B cell (primary cell): ENCODE measurements around the gene LRRC72. TPM values are rescaled to one million over a fixed set of nuclear protein-coding genes. Genes with fewer than 3 reads are reported as not detected.

ENCODE experiments used
- ATAC-seq: fragments of 200-7000 bp; cut with Tn5 transposase; one replicate; pipeline ENCODE4 v1.10.0; 2021; ENCODE audit warnings: low read depth, mild to moderate bottlenecking, moderate number of reproducible peaks, moderate library complexity
- CTCF ChIA-PET: fragments of 350-600 bp; sonication (Branson Sonifier 250); formaldehyde crosslinking; loops from one replicate; lab custom pipeline; 2021; ENCODE audit warnings: antibody characterized with exemption, inconsistent platforms; lab: Charles Lee
- POLR2A ChIA-PET: fragments of 350-600 bp; sonication (Branson Sonifier 250); formaldehyde crosslinking; loops from one replicate; lab custom pipeline; 2021; ENCODE audit warnings: antibody characterized with exemption; lab: Charles Lee
- DNase-seq: peaks from one replicate; pipeline ENCODE4 v3.0.0; 2013
- H2AFZ ChIP-seq: 2 replicates; pipeline ENCODE4 v1.6.1; 2012; ENCODE audit warnings: mild to moderate bottlenecking, low read depth, low read length; ENCODE audit not compliant: insufficient read depth, poor library complexity, severe bottlenecking
- H3K27ac ChIP-seq, 2 donors: 1 replicate in 1 of 2; 2 replicates in 1 of 2; pipeline ENCODE4 v1.5.1; 2012 to 2013; ENCODE audit warnings: low read length in 2 of 2, mild to moderate bottlenecking in 2 of 2, moderate library complexity in 1 of 2
- H3K27me3 ChIP-seq, 4 experiments: fragments of 200-600 bp in 1 of 4; sonication (generic) in 1 of 4; replicated peaks in 1 of 4; 1 replicate in 2 of 4; 2 replicates in 2 of 4; pipeline versions ENCODE4 v1.6.1 to v1.7.0; 2013 to 2016; ENCODE audit warnings: low read length in 3 of 4, mild to moderate bottlenecking in 2 of 4, mixed read lengths in 1 of 4, moderate library complexity in 1 of 4; ENCODE audit not compliant: insufficient read depth in 4 of 4, control insufficient read depth in 3 of 4; ENCODE audit errors: control extremely low read depth in 1 of 4
- H3K36me3 ChIP-seq, 2 experiments: replicated peaks in 1 of 2; 1 replicate in 1 of 2; 2 replicates in 1 of 2; pipeline versions ENCODE4 v1.6.1 to v1.7.1; 2013; ENCODE audit warnings: low read length in 1 of 2; ENCODE audit not compliant: insufficient read depth in 2 of 2, control insufficient read depth in 1 of 2; ENCODE audit errors: control extremely low read depth in 1 of 2, extremely low read depth in 1 of 2
- H3K4me1 ChIP-seq, 2 donors: fragments of 200-600 bp in 1 of 2; sonication (generic) in 1 of 2; 1 replicate in 1 of 2; 2 replicates in 1 of 2; pipeline versions ENCODE4 v1.5.1 to v1.6.1; 2013 to 2017; ENCODE audit warnings: low read length in 2 of 2; ENCODE audit not compliant: control insufficient read depth in 2 of 2, insufficient read depth in 2 of 2
- H3K4me2 ChIP-seq: replicated peaks from 2 replicates; pipeline ENCODE3; 2012; ENCODE audit warnings: mild to moderate bottlenecking, low read depth, low read length; ENCODE audit not compliant: poor library complexity, severe bottlenecking
- H3K4me3 ChIP-seq, 5 experiments: fragments of 200-600 bp in 1 of 5; sonication (generic) in 1 of 5; 1 replicate in 3 of 5; 2 replicates in 2 of 5; pipeline versions ENCODE4 v1.5.1 to v1.7.0; 2011 to 2016; ENCODE audit warnings: low read length in 4 of 5, mild to moderate bottlenecking in 4 of 5, low read depth in 2 of 5, control low read depth in 1 of 5, moderate library complexity in 1 of 5; ENCODE audit not compliant: insufficient read depth in 1 of 5; ENCODE audit errors: control extremely low read depth in 1 of 5, extremely low read depth in 1 of 5
- H3K79me2 ChIP-seq: fragments of 200-600 bp; sonication (generic); one replicate; pipeline ENCODE4 v1.6.0; 2016; ENCODE audit warnings: low read length; ENCODE audit not compliant: control insufficient read depth, insufficient read depth
- H3K9ac ChIP-seq: fragments of 200-600 bp; sonication (generic); 2 replicates; pipeline ENCODE4 v1.6.1; 2017; ENCODE audit warnings: mild to moderate bottlenecking, low read length, moderate library complexity
- H3K9me3 ChIP-seq, 3 donors: one replicate each; pipeline versions ENCODE4 v1.6.1 to v1.7.1; 2013; ENCODE audit warnings: low read length in 2 of 3; ENCODE audit not compliant: control insufficient read depth in 2 of 3, insufficient read depth in 1 of 3; ENCODE audit errors: control extremely low read depth in 1 of 3
- H4K20me1 ChIP-seq: 2 replicates; pipeline ENCODE4 v1.6.0; 2012; ENCODE audit warnings: mild to moderate bottlenecking, low read length; ENCODE audit not compliant: insufficient read depth, control insufficient read depth, poor library complexity, severe bottlenecking
- H3K27ac Mint-ChIP-seq: one replicate; pipeline ENCODE4 v1.8.0; 2021; ENCODE audit warnings: mixed read lengths
- H3K27me3 Mint-ChIP-seq: one replicate; pipeline ENCODE4 v1.8.0; 2021; ENCODE audit warnings: mixed read lengths
- H3K4me1 Mint-ChIP-seq: one replicate; pipeline ENCODE4 v1.8.0; 2021; ENCODE audit warnings: mixed read lengths
- H3K4me3 Mint-ChIP-seq: one replicate; pipeline ENCODE4 v1.8.0; 2021; ENCODE audit warnings: mixed read lengths
- H3K9me3 Mint-ChIP-seq: one replicate; pipeline ENCODE4 v1.8.0; 2022; ENCODE audit warnings: mixed read lengths; ENCODE audit not compliant: insufficient read depth
- CTCF ChIP-seq: fragments of 200-600 bp; IDR thresholded peaks from one replicate; pipeline ENCODE4 v1.8.0; 2022; ENCODE audit warnings: antibody characterized with exemption, mild to moderate bottlenecking
- EZH2 ChIP-seq: IDR thresholded peaks from 2 replicates; pipeline ENCODE4 v1.6.1; 2012; ENCODE audit warnings: borderline replicate concordance, low read depth, mild to moderate bottlenecking, moderate library complexity, low read length; ENCODE audit not compliant: insufficient read depth, poor library complexity, severe bottlenecking
- WGBS: methylation state at CpG from one replicate; pipeline ENCODE4 v1.1.5; 2013; ENCODE audit warnings: missing lambda C conversion rate; ENCODE audit not compliant: insufficient coverage; 5-methylcytosine and 5-hydroxymethylcytosine counted together
- intact Hi-C: fragments of 100-400 bp; cut with micrococcal nuclease; formaldehyde crosslinking; loops from one replicate; pipeline ENCODE4 v1.10.0; 2022
- polyA plus RNA-seq: library from polyadenylated mRNA; depleted of rRNA; stranded (reverse); fragments of >200 nt; gene quantifications from 2 replicates; pipeline ENCODE4 v1.2.3, GENCODE V29; 2012
- total RNA-seq, 2 donors: library from RNA; stranded (reverse); fragments of 120-200 nt in 1 of 2; gene quantifications; 1 replicate in 1 of 2; 2 replicates in 1 of 2; pipeline versions ENCODE4 v1.2.3 to v1.2.4, GENCODE V29; 2013 to 2022

LRRC72 gene
- total and polyA plus RNA-seq, 2 donors (not counting 1 experiment from before 2014, with no cell fraction given), result not detected

- no peak for ATAC-seq
- Histone ChIP-seq H3K27me3 (no peaks in the 10 kb centered on the region), H3K27ac (no peak overlapping the region), H3K4me3 (no peak overlapping the region), H3K9ac (no peak overlapping the region), H3K4me1 (no peaks in the 10 kb centered on the region), H2AFZ (no peak overlapping the region), H4K20me1 (no peaks in the 10 kb centered on the region), H3K4me2 (no peak overlapping the region), H3K36me3 (peaks cover 9 to 13% of the 10 kb centered on the region in 2 experiments), H3K79me2 (no peaks in the 10 kb centered on the region), H3K9me3 (no peaks in the 10 kb centered on the region)
- peaks cover 7% of the 10 kb centered on the region for H3K4me1 Mint-ChIP-seq
- ChIA-PET CTCF (no interaction called here), POLR2A (no interaction called here)
- H3K4me3 Mint-ChIP-seq, result no peak overlapping the region
- H3K27ac Mint-ChIP-seq, result no peak overlapping the region
- no peak for TF ChIP-seq CTCF
- no peak for TF ChIP-seq EZH2
- no peak for DNase-seq
- no peaks in the 10 kb centered on the region for H3K9me3 Mint-ChIP-seq
- H3K27me3 Mint-ChIP-seq, result no peaks in the 10 kb centered on the region
- WGBS, result 100% methylated on average over 1 of the region's 4 CpGs
- intact Hi-C loops, result no loop called here
Observed at GRCh38 chr7:16616122-16616521, 89.5 kb downstream of the LRRC72 start.

- Mint-ChIP-seq H3K27me3 (no peaks in the 10 kb centered on the region), H3K27ac (no peak overlapping the region), H3K9me3 (no peaks in the 10 kb centered on the region), H3K4me1 (peaks cover 7% of the 10 kb centered on the region), H3K4me3 (no peak overlapping the region)
- no peak overlapping the region for H3K9ac ChIP-seq
- no peak overlapping the region for H3K27ac ChIP-seq
- intact Hi-C loops, result no loop called here
- peaks cover 9 to 13% of the 10 kb centered on the region in 2 experiments for H3K36me3 ChIP-seq
- H3K4me3 ChIP-seq, result no peak overlapping the region
- H3K4me2 ChIP-seq, result no peak overlapping the region
- ChIA-PET CTCF (no interaction called here), POLR2A (no interaction called here)
- H4K20me1 ChIP-seq, result no peaks in the 10 kb centered on the region
- no peaks in the 10 kb centered on the region for H3K27me3 ChIP-seq
- no peak overlapping the region for H2AFZ ChIP-seq
- H3K79me2 ChIP-seq, result no peaks in the 10 kb centered on the region
- DNase-seq (no peak), ATAC-seq (no peak)
- H3K9me3 ChIP-seq, result no peaks in the 10 kb centered on the region
- 90% methylated on average over 18 of the region's 18 CpGs for WGBS
- no peaks in the 10 kb centered on the region for H3K4me1 ChIP-seq
- TF ChIP-seq CTCF (no peak), EZH2 (no peak)
Observed at GRCh38 chr7:16616542-16616941, 89.9 kb downstream of the LRRC72 start.
